K562 (cell line): ENCODE results near the gene SUCLG1. TPM values are rescaled to one million over a fixed set of nuclear protein-coding genes. Genes with fewer than 3 reads are reported as not detected.

Experiments
- CCAR2 ChIP-seq: fragments of 200-400 bp; formaldehyde crosslinking; IDR thresholded peaks from 2 replicates; pipeline ENCODE4 v1.6.1; 2017; ENCODE audit warnings: mild to moderate bottlenecking, low read depth, low read length
- KDM4B ChIP-seq, 2 experiments: fragments of 450-650 bp in 1 of 2; sonication (generic) in 1 of 2; IDR thresholded peaks; 2 replicates each; pipeline ENCODE4 v1.6.1; 2016 to 2017; ENCODE audit warnings: borderline replicate concordance in 2 of 2, antibody characterized with exemption in 1 of 2, low read depth in 1 of 2, mild to moderate bottlenecking in 1 of 2
- NCOA1 ChIP-seq: fragments of 450-650 bp; IDR thresholded peaks from 2 replicates; pipeline ENCODE4 v1.6.1; 2016; ENCODE audit warnings: low read depth
- POLR2G ChIP-seq: fragments of 200-400 bp; formaldehyde crosslinking; IDR thresholded peaks from 2 replicates; pipeline ENCODE4 v1.6.1; 2017; ENCODE audit warnings: low read depth, mild to moderate bottlenecking, antibody characterized with exemption, low read length, moderate library complexity
- RBM17 ChIP-seq: fragments of 200-400 bp; formaldehyde crosslinking; IDR thresholded peaks from 2 replicates; pipeline ENCODE4 v1.6.1; 2017; ENCODE audit warnings: low read depth, mild to moderate bottlenecking, low read length, borderline replicate concordance
- SAP30 ChIP-seq: fragments of 200-600 bp; sonication (generic); IDR thresholded peaks from 2 replicates; pipeline ENCODE4 v1.6.1; 2012; ENCODE audit warnings: borderline replicate concordance, low read depth, mild to moderate bottlenecking, moderate library complexity, low read length, control low read depth, inconsistent platforms; ENCODE audit not compliant: insufficient read depth, poor library complexity, severe bottlenecking
- SMC3 ChIP-seq: conservative IDR thresholded peaks from 2 replicates; pipeline ENCODE4 v1.6.1; 2011; ENCODE audit warnings: low read depth, low read length, improper control_type of control experiment; ENCODE audit not compliant: insufficient read depth
- TCF3 ChIP-seq: sonication (generic); formaldehyde crosslinking; IDR thresholded peaks from 2 replicates; pipeline ENCODE4 v1.4.0; 2020; ENCODE audit warnings: mild to moderate bottlenecking, missing genetic modification reagents
- YBX1 ChIP-seq: fragments of 450-650 bp; IDR thresholded peaks from 2 replicates; pipeline ENCODE4 v1.7.1; 2016; ENCODE audit warnings: mild to moderate bottlenecking
- ZBED1 ChIP-seq: IDR thresholded peaks from 2 replicates; pipeline ENCODE4 v1.6.1; 2014
- ZNF184 ChIP-seq: sonication (generic); formaldehyde crosslinking; IDR thresholded peaks from 2 replicates; pipeline ENCODE4 v1.5.0; 2020; ENCODE audit warnings: missing genetic modification reagents
- ZNF785 ChIP-seq: fragments of 250-450 bp; sonication (Bioruptor Pico); IDR thresholded peaks from 2 replicates; pipeline ENCODE4 v1.4.0; 2020; ENCODE audit warnings: mild to moderate bottlenecking
- polyA plus RNA-seq, 8 experiments: library from polyadenylated mRNA; depleted of rRNA in 4 of 8; stranded (reverse) in 5 of 8; unstranded in 3 of 8; fragments of >200 nt; fragmentation: Nextera tagmentation in 2 of 8; fragmentation: Illumina TruSeq in 1 of 8; extraction: Ambion mirVana in 2 of 8; extraction: Trizol in 1 of 8; gene quantifications; 2 replicates each; pipeline versions ENCODE4 v1.2.1 to v1.2.3, GENCODE V29; 2011 to 2014; ENCODE audit warnings: inconsistent platforms in 1 of 8, missing spikeins in 1 of 8
- total RNA-seq, 7 experiments: library from RNA; depleted of rRNA in 6 of 7; stranded (reverse); fragments of >200 nt in 6 of 7; fragmentation: Illumina TruSeq in 2 of 7; extraction: Trizol in 2 of 7; gene quantifications; 2 replicates each; pipeline versions ENCODE4 v1.2.1 to v1.2.3, GENCODE V29; 2011 to 2021; ENCODE audit warnings: low replicate concordance in 1 of 7
- TF ChIP-seq, protein P1 (sequence below): fragments of 200-400 bp; formaldehyde crosslinking; IDR thresholded peaks from 2 replicates; pipeline ENCODE4 v1.6.1; 2017; ENCODE audit warnings: mild to moderate bottlenecking, low read depth, low read length, moderate library complexity
- TF ChIP-seq, protein P2 (sequence below): fragments of 200-600 bp; sonication (generic); IDR thresholded peaks from one replicate; pipeline ENCODE4 v1.6.1; 2012; ENCODE audit warnings: mild to moderate bottlenecking, low read depth, low read length, inconsistent platforms

The SUCLG1 gene
- total and polyA plus RNA-seq, 9 of the 15 experiments (the other 6 are each of a cell fraction or from before 2014, with no cell fraction given) = 90.5 to 325 (median 115) TPM

DNA sequence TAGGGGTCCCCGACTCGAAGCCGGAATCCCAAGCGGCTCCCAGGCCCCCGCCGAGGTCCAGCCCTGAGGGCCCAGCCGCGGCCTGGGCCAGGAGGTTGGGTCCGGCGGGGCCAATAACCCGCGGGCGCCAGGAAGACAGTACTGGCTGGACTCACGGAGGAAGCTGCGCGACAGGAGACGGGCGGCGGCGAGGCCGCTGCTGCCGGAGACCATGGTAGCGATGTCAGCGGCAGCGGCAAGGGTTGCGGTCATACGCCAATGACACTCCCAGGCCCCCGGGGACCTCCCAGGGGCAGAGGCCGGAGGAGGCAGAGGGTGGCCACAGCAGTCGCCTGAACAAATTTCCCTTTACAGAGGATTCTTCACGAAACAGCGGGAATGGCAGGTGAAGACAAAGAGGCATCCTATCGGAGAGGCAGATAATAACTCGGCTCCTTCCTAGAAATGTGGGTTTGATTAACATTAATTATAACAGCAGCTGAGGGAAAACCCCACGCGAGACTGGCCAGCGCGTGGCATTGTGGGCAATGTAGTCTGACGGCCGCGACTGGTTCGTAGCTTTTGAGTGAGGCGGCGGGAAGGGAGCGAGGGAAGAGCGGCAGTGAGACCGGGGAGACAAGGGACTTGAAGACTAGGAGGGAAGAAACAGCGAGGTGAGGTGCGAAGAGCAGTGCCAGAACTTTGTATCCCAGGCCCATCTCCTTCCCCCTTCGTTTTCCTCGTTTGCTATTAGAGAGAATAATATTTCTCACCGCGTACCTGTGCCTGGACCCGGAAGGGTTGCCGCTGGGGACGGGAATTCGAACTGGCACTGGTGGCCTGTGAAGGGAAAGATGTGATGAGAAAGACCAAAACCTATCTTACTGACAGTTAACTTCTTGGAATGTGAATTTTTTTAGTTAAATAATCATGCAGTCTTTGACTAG lies at the start of gene SUCLG1 (continued):
- TF ChIP-seq ZBED1 (no peak), SMC3 (no peak), ZNF785 (CRISPR knock-in tag) (no peak), TCF3 (no peak), RBM17 (no peak), SAP30 (no peak), CCAR2 (no peak), ZNF184 (no peak), KDM4B (IDR thresholded peaks at IDR 0.05; ENCODE audit: borderline replicate concordance in 2 of 2, low read depth in 1 of 2) (no peak), YBX1 (no peak), NCOA1 (no peak), POLR2G (peak; percentile 92)
- TF ChIP-seq, protein P1, sequence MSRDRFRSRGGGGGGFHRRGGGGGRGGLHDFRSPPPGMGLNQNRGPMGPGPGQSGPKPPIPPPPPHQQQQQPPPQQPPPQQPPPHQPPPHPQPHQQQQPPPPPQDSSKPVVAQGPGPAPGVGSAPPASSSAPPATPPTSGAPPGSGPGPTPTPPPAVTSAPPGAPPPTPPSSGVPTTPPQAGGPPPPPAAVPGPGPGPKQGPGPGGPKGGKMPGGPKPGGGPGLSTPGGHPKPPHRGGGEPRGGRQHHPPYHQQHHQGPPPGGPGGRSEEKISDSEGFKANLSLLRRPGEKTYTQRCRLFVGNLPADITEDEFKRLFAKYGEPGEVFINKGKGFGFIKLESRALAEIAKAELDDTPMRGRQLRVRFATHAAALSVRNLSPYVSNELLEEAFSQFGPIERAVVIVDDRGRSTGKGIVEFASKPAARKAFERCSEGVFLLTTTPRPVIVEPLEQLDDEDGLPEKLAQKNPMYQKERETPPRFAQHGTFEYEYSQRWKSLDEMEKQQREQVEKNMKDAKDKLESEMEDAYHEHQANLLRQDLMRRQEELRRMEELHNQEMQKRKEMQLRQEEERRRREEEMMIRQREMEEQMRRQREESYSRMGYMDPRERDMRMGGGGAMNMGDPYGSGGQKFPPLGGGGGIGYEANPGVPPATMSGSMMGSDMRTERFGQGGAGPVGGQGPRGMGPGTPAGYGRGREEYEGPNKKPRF = no peak
- TF ChIP-seq, protein P2, sequence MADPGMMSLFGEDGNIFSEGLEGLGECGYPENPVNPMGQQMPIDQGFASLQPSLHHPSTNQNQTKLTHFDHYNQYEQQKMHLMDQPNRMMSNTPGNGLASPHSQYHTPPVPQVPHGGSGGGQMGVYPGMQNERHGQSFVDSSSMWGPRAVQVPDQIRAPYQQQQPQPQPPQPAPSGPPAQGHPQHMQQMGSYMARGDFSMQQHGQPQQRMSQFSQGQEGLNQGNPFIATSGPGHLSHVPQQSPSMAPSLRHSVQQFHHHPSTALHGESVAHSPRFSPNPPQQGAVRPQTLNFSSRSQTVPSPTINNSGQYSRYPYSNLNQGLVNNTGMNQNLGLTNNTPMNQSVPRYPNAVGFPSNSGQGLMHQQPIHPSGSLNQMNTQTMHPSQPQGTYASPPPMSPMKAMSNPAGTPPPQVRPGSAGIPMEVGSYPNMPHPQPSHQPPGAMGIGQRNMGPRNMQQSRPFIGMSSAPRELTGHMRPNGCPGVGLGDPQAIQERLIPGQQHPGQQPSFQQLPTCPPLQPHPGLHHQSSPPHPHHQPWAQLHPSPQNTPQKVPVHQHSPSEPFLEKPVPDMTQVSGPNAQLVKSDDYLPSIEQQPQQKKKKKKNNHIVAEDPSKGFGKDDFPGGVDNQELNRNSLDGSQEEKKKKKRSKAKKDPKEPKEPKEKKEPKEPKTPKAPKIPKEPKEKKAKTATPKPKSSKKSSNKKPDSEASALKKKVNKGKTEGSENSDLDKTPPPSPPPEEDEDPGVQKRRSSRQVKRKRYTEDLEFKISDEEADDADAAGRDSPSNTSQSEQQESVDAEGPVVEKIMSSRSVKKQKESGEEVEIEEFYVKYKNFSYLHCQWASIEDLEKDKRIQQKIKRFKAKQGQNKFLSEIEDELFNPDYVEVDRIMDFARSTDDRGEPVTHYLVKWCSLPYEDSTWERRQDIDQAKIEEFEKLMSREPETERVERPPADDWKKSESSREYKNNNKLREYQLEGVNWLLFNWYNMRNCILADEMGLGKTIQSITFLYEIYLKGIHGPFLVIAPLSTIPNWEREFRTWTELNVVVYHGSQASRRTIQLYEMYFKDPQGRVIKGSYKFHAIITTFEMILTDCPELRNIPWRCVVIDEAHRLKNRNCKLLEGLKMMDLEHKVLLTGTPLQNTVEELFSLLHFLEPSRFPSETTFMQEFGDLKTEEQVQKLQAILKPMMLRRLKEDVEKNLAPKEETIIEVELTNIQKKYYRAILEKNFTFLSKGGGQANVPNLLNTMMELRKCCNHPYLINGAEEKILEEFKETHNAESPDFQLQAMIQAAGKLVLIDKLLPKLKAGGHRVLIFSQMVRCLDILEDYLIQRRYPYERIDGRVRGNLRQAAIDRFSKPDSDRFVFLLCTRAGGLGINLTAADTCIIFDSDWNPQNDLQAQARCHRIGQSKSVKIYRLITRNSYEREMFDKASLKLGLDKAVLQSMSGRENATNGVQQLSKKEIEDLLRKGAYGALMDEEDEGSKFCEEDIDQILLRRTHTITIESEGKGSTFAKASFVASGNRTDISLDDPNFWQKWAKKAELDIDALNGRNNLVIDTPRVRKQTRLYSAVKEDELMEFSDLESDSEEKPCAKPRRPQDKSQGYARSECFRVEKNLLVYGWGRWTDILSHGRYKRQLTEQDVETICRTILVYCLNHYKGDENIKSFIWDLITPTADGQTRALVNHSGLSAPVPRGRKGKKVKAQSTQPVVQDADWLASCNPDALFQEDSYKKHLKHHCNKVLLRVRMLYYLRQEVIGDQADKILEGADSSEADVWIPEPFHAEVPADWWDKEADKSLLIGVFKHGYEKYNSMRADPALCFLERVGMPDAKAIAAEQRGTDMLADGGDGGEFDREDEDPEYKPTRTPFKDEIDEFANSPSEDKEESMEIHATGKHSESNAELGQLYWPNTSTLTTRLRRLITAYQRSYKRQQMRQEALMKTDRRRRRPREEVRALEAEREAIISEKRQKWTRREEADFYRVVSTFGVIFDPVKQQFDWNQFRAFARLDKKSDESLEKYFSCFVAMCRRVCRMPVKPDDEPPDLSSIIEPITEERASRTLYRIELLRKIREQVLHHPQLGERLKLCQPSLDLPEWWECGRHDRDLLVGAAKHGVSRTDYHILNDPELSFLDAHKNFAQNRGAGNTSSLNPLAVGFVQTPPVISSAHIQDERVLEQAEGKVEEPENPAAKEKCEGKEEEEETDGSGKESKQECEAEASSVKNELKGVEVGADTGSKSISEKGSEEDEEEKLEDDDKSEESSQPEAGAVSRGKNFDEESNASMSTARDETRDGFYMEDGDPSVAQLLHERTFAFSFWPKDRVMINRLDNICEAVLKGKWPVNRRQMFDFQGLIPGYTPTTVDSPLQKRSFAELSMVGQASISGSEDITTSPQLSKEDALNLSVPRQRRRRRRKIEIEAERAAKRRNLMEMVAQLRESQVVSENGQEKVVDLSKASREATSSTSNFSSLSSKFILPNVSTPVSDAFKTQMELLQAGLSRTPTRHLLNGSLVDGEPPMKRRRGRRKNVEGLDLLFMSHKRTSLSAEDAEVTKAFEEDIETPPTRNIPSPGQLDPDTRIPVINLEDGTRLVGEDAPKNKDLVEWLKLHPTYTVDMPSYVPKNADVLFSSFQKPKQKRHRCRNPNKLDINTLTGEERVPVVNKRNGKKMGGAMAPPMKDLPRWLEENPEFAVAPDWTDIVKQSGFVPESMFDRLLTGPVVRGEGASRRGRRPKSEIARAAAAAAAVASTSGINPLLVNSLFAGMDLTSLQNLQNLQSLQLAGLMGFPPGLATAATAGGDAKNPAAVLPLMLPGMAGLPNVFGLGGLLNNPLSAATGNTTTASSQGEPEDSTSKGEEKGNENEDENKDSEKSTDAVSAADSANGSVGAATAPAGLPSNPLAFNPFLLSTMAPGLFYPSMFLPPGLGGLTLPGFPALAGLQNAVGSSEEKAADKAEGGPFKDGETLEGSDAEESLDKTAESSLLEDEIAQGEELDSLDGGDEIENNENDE = no peak
